Smooth muscle cell (in vitro differentiated cells): Measurements from ENCODE around the gene TSFM. TPM values are rescaled to one million over a fixed set of nuclear protein-coding genes. Genes with fewer than 3 reads are reported as not detected.

Experiments
- DNase-seq: peaks from one replicate; lab custom pipeline; 2025; ENCODE audit not compliant: unreplicated experiment; lab: John Stamatoyannopoulos, UW
- H2AFZ ChIP-seq: fragments of 200-600 bp; sonication (generic); 2 replicates; pipeline ENCODE4 v1.6.0; 2016; ENCODE audit warnings: antibody characterized with exemption, low read depth, mild to moderate bottlenecking
- H3F3A ChIP-seq: fragments of 200-600 bp; sonication (generic); 2 replicates; pipeline ENCODE4 v1.6.0; 2017; ENCODE audit warnings: antibody characterized with exemption, low read depth
- H3K27ac ChIP-seq: fragments of 200-600 bp; sonication (generic); 2 replicates; pipeline ENCODE4 v1.5.1; 2016; ENCODE audit warnings: low read depth, mild to moderate bottlenecking
- H3K27me3 ChIP-seq: fragments of 200-600 bp; sonication (generic); 2 replicates; pipeline ENCODE4 v1.6.1; 2016; ENCODE audit warnings: low read depth, mild to moderate bottlenecking
- H3K36me3 ChIP-seq: fragments of 200-600 bp; sonication (generic); 2 replicates; pipeline ENCODE4 v1.5.1; 2016; ENCODE audit warnings: low read depth
- H3K4me1 ChIP-seq: fragments of 200-600 bp; sonication (generic); 2 replicates; pipeline ENCODE4 v1.5.1; 2016; ENCODE audit warnings: low read depth
- H3K4me2 ChIP-seq: fragments of 200-600 bp; sonication (generic); 2 replicates; pipeline ENCODE4 v1.6.0; 2016; ENCODE audit warnings: mild to moderate bottlenecking
- H3K4me3 ChIP-seq: fragments of 200-600 bp; sonication (generic); 2 replicates; pipeline ENCODE4 v1.5.1; 2016; ENCODE audit warnings: mild to moderate bottlenecking
- H3K79me2 ChIP-seq: fragments of 200-600 bp; sonication (generic); 2 replicates; pipeline ENCODE4 v1.6.0; 2016; ENCODE audit warnings: low read depth, mild to moderate bottlenecking
- H3K9ac ChIP-seq: fragments of 200-600 bp; sonication (generic); 2 replicates; pipeline ENCODE4 v1.6.0; 2016; ENCODE audit warnings: low read depth
- H3K9me3 ChIP-seq: fragments of 200-600 bp; sonication (generic); replicated peaks from 2 replicates; pipeline ENCODE4 v1.5.1; 2016; ENCODE audit warnings: low read depth
- H4K20me1 ChIP-seq: fragments of 200-600 bp; sonication (generic); 2 replicates; pipeline ENCODE4 v1.6.0; 2016; ENCODE audit warnings: low read depth
- WGBS: methylation state at CpG from one replicate; pipeline ENCODE4 v1.1.7; 2016; ENCODE audit warnings: low lambda C conversion rate; 5-methylcytosine and 5-hydroxymethylcytosine counted together
- polyA plus RNA-seq: library from polyadenylated mRNA; unstranded; fragments of >200 nt; fragmentation: Nextera tagmentation; extraction: Ambion mirVana; gene quantifications from 2 replicates; pipeline ENCODE4 v1.2.1, GENCODE V29; 2016
- total RNA-seq: library from RNA; depleted of rRNA; stranded (reverse); fragments of >200 nt; gene quantifications from 2 replicates; pipeline ENCODE4 v1.2.3, GENCODE V29; 2014
- TF ChIP-seq, protein P1 (sequence below): fragments of 200-600 bp; sonication (generic); IDR thresholded peaks from 2 replicates; pipeline ENCODE4 v1.5.1; 2017; ENCODE audit warnings: borderline replicate concordance, mild to moderate bottlenecking, antibody characterized with exemption; ENCODE audit not compliant: insufficient read depth, poor library complexity, severe bottlenecking

The TSFM gene
- total and polyA plus RNA-seq, 2 experiments from 2014 or later: 16.8 to 24.0 TPM

DNA sequence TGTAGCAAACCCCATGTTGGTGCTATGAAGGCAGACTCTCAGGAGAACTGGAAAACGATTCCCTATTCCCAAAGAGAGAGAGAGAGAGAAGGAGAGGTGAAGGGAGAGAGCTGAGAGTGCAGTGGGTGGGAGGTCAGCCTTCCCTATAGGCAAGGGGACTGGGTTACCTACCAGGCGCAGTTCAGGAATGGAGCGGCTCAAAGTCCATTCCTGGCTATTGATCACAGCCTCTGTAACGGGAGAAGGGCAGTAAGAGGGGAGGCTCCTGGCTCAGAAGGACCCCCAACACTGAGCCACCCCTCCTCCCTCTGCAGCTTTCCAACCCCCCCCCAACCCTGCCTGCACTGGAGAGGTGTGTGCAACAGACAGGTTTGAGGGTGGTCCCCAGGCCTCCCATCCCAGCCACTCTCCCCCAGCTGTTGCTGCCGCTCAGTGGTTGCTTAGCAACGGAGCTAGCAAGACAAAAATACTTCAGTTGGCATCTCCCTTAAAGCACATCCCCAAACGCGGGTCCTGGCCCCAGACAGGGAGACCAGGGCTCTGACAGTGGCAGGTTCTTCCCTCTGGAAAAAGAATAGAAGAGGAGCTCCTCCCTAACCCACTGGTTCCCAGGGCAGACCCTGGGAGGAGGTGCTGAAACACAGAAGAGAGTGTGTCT is 47.3 kb upstream of the TSFM start:
- 21% methylated on average over 8 of the region's 8 CpGs for WGBS
- Histone ChIP-seq H2AFZ (no peak overlapping the region), H3K79me2 (no peaks in the 10 kb centered on the region), H3K4me3 (peak overlapping the region; percentile 34), H3K36me3 (no peaks in the 10 kb centered on the region), H3F3A (no peaks in the 10 kb centered on the region), H3K4me1 (peaks cover 17% of the 10 kb centered on the region), H3K27me3 (peaks cover 100% of the 10 kb centered on the region), H3K9ac (no peak overlapping the region), H3K27ac (no peak overlapping the region), H3K4me2 (peak overlapping the region; percentile 87), H4K20me1 (no peaks in the 10 kb centered on the region), H3K9me3 (no peaks in the 10 kb centered on the region)
- TF ChIP-seq, protein P1, sequence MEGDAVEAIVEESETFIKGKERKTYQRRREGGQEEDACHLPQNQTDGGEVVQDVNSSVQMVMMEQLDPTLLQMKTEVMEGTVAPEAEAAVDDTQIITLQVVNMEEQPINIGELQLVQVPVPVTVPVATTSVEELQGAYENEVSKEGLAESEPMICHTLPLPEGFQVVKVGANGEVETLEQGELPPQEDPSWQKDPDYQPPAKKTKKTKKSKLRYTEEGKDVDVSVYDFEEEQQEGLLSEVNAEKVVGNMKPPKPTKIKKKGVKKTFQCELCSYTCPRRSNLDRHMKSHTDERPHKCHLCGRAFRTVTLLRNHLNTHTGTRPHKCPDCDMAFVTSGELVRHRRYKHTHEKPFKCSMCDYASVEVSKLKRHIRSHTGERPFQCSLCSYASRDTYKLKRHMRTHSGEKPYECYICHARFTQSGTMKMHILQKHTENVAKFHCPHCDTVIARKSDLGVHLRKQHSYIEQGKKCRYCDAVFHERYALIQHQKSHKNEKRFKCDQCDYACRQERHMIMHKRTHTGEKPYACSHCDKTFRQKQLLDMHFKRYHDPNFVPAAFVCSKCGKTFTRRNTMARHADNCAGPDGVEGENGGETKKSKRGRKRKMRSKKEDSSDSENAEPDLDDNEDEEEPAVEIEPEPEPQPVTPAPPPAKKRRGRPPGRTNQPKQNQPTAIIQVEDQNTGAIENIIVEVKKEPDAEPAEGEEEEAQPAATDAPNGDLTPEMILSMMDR: no peak
- DNase-seq: no peak

DNA sequence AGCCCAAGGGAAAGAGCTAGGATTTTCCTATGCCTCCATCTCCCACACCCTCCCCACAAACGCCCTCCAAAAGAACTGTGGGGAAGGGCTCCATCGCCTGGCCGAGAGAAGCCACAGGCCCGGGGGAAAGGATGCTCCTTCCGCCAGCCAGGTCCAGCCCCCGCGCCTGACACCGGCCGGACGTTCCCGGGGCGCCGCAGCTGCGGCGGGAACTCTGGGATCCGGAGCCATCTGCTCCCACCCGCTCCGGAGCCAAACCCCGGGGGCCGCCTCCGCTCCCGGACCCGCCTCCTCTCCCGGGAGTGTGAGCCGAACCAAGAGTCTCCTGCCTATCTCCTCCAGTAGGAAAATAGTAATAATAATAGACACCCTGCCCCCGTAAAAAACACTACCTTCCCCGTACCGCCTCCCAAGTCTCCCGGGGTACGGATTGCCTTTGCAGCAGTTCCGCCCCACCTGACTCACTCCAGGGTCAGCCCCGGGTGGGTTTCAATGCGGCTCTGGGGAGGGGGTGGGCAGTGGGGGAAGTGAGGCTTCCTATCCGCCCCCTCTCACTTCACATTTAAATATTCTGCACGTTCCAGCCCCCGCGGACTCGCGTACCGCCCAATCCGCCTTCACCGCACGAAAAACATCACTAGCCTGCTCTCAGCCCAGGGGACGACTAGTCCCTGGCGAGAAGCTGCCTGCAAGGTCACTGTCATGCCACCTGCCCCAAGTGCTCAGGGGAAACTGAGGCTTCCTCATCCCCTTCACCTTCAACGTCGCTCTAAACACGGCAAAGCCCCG is 46.4 kb upstream of the TSFM start:
- H2AFZ ChIP-seq: no peak overlapping the region
- DNase-seq: no peak
- H3K4me1 ChIP-seq: peaks cover 17% of the 10 kb centered on the region
- H3K9me3 ChIP-seq: no peaks in the 10 kb centered on the region
- no peaks in the 10 kb centered on the region for H4K20me1 ChIP-seq
- WGBS: under 1% methylated on average over 48 of the region's 49 CpGs
- H3K79me2 ChIP-seq: no peaks in the 10 kb centered on the region
- H3K4me3 ChIP-seq: peak overlapping the region; percentile 34
- TF ChIP-seq, protein P1: peak; percentile 5
- peak overlapping the region; percentile 87 for H3K4me2 ChIP-seq
- no peaks in the 10 kb centered on the region for H3F3A ChIP-seq
- no peaks in the 10 kb centered on the region for H3K36me3 ChIP-seq
- no peak overlapping the region for H3K9ac ChIP-seq
- peaks cover 100% of the 10 kb centered on the region for H3K27me3 ChIP-seq
- H3K27ac ChIP-seq: no peak overlapping the region

DNA sequence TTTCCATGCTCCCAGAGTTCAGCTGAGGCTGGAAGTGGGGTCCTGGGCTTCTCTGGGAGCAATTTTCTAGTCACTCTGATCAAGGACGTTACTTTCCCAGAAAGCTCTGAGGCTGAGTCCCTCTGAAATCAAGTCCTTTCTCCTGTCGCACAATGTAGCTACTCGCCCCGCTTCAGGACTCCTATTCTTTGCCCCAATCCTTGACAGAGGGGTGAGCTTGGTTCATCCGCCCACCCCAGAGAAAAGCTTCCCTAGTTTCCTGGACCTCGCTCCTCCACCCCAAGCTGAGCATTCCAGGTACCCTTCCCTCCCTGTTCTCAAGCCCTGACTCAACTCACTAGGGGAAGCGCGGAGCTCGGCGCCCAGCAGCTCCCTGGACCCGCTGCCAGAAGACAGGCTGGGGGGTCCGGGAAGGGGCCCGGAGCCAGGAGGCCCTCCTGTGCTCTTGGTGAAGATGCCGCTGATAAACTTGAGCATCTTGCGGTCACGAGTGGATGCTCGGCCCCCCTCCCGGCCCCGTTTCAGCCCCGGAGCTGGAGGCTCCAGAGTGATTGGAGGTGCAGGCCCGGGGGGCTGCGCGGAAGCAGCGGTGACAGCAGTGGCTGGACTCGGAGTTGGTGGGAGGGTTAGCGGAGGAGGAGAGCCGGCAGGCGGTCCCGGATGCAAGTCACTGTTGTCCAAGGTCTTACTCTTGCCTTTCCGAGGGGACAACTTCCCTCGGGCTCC is 45.7 kb upstream of the TSFM start:
- Histone ChIP-seq H3K4me1 (peaks cover 17% of the 10 kb centered on the region), H3K9ac (no peak overlapping the region), H3K27me3 (peaks cover 100% of the 10 kb centered on the region), H3K4me2 (peak overlapping the region; percentile 87), H3K79me2 (no peaks in the 10 kb centered on the region), H3K4me3 (peak overlapping the region; percentile 46), H3F3A (no peaks in the 10 kb centered on the region), H3K27ac (no peak overlapping the region), H3K36me3 (no peaks in the 10 kb centered on the region), H4K20me1 (no peaks in the 10 kb centered on the region), H3K9me3 (no peaks in the 10 kb centered on the region), H2AFZ (no peak overlapping the region)
- 8% methylated on average over 21 of the region's 31 CpGs for WGBS
- no peak for DNase-seq
- TF ChIP-seq, protein P1: no peak
